Left ventricle myocardium superior (tissue), 1 donor: ENCODE results near the gene CHAD. TPM values are rescaled to one million over a fixed set of nuclear protein-coding genes. Genes with fewer than 3 reads are reported as not detected.
"Not testable (repeated sequence)": the region's sequence is repeated elsewhere in the genome, so short reads cannot be mapped to it uniquely, and the experiment has no call there.

ENCODE experiments used
- ATAC-seq: fragments of 200-7000 bp; cut with Tn5 transposase; one replicate; pipeline ENCODE4 v1.9.1; 2020; ENCODE audit warnings: mild to moderate bottlenecking, moderate library complexity
- DNase-seq: peaks from one replicate; pipeline ENCODE4 v3.0.0-alpha.2; 2020
- intact Hi-C: fragments of 100-400 bp; cut with micrococcal nuclease; formaldehyde crosslinking; loops from one replicate; pipeline ENCODE4 v1.11.0; 2022
- total RNA-seq: library from RNA; stranded (reverse); fragmentation: NEBNext Ultra II Directional; extraction: Animal tissue kit (Norgen Biotek cat#: 25700); gene quantifications from one replicate; pipeline ENCODE4 v1.2.1, GENCODE V29; 2021
- donor health status: DM: no; HTN: yes; CAD: no; lungs with severe emphysema.

Gene CHAD
- total RNA-seq, 1 donor from 2014 or later: 0.32 TPM

DNA sequence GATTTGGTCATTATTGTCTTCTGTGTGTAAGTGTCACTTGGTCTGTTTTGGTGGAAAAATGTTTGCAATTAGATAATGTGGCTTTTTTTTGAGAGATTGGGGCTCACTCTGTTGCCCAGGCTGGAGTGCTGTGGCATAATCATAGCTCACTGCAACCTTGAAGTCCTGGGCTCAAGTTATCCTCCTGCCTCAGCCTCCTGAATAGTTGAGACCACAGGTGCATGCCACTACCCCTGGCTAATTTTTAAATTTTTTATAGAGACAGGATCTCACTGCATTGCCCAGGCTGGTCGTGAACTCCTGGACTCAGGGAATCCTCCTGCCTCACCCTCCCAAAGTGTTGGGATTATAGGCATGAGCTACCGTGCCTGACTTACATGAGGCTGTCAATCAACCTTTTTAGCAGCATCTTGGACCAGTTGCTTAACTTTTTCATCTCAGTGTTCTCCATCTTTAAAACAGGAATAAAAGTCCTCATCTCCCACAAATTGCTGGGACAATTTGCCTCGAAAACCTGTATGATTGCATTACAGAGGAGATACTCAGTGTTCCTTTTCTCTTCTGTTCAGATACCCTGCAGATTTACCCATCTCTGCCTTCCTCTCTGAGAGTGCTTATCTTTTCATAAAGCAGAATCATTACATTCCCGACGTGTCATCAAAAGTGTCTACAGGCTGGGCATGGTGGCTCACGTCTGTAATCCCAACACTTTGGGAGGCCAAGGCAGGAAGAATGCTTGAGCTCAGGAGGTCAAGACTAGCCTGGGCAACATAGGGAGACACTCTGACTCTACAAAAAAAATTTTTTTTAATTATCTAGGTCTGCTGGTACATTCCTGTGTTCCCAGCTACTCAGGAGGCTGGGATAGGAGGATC lies 23.6 kb downstream of the CHAD start:
- intact Hi-C loops: no loop called here
- DNase-seq (no peak), ATAC-seq (no peak)

DNA sequence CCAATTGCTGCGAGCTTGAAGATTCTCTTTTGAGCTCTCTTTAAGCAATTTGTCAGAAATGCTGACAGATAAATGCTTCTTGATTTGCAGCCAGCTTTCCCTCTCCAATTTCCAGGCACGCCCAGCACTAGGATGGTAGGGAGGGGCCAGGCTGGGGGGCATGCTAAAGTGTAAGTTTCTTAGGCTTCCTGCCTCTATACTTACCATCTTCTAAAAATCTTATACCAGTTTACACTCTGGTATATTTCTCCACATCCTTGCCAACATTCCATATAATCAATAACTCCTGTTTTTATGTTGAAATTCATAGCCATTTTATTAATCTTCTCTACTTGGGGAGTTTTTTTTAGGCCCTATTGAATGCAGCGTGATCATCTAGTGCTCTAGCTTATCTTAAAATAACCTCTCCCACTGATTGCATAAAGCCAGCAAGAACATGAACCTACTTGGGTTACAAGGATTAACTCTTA lies 25.1 kb downstream of the CHAD start:
- ATAC-seq (peak; percentile 72), DNase-seq (no peak)
- intact Hi-C loops: no loop called here

DNA sequence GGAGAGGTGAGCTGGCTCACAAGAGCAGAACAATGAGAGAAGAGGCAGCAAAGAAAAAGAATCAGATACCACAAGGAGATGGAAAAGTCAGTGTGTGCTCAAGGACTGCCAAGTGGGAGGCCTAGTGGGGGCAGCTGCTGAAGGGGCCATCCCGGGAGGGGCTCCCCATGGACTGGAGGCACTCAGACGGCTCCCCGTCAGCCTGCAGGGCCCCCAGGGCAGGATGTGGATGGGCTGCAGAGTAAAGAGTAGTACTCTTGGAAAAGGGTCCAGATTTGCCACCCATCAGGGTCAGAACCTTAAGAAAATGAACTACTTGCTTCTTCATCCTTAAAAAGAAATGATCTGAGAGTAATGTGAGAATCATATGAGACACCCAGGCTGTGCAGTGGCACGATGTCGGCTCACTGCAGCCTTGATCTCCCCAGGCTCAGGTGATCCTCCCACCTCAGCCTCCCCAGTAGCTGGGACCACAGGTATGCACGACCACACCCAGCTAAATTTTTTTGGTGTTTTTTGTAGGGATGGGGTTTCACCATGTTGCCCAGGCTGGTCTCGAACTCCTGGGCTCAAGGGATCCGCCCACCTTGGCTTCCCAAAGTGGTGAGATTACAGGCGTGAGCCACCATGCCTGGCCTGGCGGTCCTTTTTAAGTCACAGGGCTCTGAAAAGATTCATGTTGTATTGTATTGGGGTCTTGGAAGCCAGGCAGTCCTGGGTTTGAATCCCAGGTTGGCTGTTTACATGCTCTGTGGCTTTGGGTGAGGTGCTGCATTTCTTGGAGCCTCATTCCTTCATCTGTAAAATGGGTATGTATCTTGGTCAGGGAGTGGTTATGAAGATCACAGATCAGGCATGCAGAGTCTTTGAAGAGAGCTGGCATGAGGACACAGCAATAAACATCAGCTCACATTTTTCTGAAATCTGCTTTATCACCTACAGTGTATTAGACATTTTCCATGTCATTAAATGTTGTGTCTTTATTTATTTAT lies 27.5 kb downstream of the CHAD start:
- ATAC-seq (no peak), DNase-seq (no peak)
- intact Hi-C loops: no loop called here

DNA sequence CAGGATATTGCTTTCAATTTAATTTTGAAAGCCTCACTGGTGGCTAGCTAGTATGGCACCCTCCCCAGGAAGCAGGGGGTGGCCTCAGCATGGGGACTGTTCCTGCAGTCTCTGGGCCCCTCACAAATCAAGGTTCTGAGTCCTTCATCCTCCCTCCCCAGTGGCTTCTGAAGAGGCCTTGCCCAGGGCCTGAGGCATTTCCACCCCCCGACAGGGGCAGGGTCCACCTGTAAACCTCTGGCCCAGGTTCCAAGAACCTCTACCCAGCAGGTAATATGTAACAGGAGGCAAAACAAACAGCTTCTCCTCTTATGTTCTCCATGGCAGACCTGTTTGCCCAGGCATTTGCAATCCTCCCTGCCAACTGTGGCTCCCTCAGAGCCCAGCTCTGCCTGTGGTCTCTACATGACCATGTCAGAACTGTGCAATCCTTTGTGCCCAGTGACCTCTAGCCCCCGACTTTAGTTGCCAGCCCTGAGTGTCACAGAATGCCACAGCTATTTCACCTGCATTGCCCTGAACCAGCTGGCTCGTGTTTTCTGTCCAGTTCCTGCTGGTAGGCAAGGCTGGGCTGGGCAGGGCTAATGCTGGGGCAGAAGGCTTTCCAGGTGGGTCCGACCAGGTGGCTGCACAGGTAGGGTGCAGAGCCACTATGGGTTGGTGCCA lies 28.4 kb downstream of the CHAD start:
- ATAC-seq (no peak), DNase-seq (no peak)
- intact Hi-C loops: no loop called here

DNA sequence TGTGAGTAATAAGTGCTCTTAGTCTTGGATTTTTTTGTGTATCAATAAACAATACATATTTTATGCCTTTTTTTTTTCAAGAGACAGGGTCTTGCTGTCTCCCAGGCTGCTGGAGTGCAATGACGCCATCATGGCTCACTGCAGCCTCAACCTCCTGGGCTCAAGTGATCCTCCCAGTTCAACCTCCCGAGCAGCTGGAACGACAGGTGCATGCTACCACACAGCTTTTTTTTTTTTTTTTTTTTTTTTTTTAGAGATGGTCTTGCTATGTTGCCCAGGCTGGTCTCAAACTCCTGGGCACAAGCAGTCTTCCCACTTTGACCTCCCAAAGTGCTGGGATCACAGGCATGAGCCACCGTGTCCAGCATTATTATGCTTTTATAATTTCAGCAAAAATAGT lies 29.7 kb downstream of the CHAD start:
- no peak for ATAC-seq
- no peak for DNase-seq
- intact Hi-C loops: no loop called here

DNA sequence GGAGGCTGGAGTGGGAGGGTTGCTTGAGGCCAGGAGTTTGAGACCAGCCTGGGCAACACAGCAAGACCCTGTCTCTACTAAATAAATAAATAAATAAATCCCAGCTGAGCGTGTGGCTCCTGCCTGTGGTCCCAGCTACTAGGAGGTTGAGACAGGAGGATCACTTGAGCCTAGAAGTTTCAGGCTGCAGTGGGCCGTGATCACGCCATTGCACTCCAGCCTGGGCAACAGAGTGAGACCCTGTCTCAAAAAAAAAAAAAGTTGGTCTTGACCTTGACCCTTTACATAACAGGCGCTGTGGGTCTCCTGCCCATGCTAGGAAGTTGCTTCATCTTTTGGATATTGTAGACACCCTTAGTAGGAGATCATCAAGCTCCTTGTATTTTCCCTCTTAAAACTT lies 31.3 kb downstream of the CHAD start:
- no peak for ATAC-seq
- intact Hi-C loops: no loop called here
- DNase-seq: no peak

DNA sequence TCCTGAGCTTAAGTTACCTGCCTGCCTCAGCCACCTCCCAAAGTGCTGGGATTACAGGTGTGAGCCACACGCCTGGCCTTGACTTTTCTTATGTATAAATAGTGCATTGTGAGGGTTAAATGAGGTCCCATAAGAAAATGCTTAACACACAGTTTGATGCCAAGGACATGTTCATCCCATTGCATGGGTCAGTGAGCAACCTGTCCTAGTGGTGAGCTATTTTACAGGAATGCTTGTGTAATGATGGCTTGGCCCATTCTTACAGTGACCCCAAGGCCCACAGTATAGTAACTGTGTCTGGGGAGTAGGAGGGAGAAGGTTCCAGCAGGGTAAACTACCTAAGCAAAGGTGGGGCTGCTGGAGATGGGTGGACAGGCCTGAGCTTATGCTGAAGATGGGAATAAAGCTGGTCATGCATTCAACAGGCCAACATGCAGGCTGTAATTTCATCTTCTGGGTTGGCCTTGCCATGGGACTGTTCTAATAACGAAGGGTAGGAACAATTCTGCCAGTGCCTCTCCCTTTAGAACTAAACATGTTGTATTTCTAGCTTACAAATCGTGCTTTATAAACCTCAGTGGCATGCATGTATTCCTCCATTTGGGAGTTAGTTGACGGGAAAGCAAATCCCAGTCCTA lies 36.4 kb downstream of the CHAD start:
- ATAC-seq: no peak
- intact Hi-C loops: no loop called here
- no peak for DNase-seq

DNA sequence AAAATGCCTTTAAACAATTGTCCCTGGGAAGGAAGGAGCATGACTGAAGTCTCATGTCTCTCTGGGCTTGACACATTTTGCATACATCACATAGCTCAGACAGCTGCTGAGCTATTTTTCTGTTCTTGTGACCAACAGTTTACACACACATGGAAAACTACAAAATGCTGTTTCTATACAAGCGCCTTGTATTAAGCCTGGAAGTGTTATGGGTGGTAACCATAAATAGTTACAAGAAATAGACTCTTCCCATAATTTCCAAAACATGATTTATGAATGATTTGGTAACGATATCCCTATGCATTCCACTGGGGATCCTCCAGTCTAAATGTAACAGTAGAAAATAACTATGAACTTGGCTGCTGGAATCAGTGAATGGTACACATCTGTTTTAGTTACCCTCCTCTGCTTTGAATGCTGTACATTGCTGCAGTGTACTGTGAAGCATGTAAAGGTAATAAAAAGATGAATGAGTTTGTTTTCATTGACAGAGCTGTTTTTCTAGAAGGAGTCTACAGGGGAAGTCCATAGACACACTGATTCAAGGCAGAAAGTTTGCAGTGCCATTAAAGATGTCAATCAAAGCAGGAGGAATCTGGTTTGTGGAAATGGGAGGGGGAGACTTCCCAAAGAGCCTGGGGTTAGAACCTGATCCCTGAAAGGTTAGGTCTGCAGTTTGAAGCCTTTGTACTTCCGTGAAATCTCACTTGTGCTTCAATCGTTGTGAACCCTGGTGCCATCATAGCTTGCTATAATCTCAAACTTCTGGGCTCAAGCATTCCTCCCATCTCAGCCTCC lies 37.7 kb downstream of the CHAD start:
- no peak for ATAC-seq
- intact Hi-C loops: no loop called here
- DNase-seq: no peak

DNA sequence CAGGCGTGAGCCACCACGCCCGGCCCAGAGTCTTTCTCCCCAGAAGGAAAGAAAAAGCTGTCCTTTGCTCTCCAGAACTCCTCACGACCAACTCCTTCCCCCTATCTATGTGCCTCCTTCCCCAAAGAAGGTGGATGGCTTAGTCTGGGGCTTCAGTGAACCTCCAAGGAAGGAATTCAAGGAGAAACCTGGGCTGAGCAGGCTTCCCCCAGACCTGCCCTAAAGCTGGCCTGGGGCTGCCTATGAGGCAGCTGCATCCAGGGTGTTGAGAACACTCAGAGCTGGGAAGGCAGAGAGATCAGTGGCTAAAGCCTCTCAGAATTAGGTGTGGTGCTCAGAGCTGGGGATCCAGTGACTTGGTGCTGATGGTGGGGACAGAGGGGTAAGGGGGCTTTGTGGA lies 38.9 kb downstream of the CHAD start:
- intact Hi-C loops: no loop called here
- ATAC-seq: no peak
- no peak for DNase-seq

DNA sequence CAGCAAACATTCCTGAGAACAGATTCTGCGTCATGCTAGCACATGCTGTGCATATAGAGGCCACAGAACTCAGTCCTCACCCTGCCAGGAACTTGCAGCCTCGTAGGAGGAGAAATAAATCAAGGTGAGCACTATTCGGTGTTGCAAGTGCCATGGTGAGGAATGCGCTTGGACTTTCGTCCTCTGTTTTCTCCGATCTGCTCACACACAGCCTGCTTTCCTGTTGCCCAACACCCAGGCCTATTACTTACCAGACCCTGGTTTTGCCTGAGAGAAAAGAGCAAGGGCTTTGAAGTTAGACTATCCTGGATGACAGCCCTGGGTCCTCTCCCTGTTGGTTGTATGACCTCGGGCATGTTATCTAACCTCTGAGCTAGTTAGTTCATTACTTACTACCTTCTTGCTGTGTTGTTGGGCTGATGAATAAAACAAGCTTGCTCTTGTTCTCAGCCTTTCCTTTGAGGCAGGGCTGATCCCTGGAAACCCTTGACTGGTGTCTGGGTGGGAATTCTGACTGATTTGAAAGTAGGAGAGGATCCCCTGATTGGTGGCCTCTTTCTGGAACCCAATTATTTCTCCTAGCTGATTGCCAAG lies 39.8 kb downstream of the CHAD start:
- DNase-seq (no peak), ATAC-seq (no peak)
- intact Hi-C loops: no loop called here

DNA sequence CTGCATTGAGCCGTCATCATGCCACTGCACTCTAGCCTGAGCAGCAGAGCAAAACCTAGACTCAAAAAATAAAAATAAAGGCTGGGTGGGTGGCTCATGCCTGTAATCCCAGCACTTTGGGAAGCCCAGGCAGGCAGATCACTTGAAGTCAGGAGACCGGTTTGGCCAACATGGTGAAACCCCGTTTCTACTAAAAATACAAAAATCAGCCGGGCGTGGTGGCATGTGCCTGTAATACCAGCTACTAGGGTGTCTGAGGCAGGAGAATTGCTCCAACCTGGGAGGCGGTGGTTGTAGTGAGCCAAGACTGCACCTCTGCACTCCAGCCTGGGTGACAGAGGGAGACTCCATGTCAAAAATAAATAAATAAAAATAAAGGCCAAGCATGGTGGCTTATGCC lies 40.6 kb downstream of the CHAD start:
- ATAC-seq, DNase-seq, intact Hi-C loops: not testable (repeated sequence)

DNA sequence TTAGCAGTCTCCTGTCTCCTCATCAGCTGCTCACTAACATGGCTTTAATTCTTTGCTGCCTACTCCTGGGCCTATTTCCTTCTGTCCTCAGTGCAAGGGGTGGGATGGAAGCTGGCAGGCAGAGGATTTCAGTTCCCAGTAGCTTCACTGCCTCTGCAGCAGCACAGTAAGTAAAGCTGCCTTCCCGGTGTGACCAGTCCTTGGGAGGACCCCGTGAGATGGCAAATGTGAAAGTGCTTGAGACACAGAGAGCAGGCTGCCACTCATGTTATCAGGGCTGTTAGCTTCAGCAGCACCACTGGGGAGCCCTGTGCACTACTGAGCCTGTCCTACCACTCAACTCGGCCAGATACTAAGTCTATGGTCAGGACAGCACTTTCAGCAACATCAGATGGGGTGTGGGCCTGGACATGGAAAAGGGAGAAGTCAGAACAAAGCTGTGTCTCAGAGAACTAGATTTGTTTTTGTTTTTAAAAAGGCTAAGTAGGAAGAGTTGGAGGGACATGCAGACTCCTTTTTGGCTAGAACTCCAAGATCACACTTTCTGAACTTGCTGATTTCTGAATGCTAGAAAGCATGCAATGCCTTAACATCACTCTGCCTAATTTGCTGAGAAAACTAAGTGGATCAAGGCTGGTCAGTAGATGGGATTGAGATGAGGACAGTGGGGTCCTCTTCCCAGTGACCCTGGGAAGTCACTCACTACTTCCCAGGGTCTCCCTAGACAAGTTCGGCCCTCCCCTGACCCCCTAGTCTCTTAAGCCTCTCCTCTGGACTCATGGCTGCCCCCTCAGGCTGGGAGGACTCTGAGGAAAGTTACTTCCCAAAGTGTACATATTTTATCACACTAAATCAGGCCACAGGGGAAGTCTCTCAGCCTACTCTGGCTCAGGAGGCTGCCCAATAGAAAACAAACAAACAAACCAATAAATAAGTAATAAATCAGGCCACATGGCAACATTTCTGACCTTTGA lies 41.6 kb downstream of the CHAD start:
- DNase-seq (peak; percentile 37), ATAC-seq (peak; percentile 72)
- intact Hi-C loops: no loop called here

DNA sequence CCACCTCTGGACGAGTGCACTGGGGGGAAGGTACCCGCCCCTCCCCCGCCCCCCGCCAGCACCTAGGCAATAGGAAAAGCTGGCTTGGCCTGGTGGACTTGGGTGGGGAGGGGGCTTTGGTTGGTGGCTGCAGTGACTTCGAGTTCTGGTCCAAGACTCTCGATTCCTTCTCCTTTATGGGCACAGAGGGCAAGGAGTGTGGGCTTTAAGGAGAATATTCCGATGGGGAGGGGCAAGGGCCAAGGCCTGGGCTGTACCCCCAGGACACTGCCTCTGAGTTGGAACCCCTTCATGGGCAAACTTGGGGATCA lies 42.3 kb downstream of the CHAD start:
- ATAC-seq (peak; percentile 6), DNase-seq (no peak)
- intact Hi-C loops: no loop called here

DNA sequence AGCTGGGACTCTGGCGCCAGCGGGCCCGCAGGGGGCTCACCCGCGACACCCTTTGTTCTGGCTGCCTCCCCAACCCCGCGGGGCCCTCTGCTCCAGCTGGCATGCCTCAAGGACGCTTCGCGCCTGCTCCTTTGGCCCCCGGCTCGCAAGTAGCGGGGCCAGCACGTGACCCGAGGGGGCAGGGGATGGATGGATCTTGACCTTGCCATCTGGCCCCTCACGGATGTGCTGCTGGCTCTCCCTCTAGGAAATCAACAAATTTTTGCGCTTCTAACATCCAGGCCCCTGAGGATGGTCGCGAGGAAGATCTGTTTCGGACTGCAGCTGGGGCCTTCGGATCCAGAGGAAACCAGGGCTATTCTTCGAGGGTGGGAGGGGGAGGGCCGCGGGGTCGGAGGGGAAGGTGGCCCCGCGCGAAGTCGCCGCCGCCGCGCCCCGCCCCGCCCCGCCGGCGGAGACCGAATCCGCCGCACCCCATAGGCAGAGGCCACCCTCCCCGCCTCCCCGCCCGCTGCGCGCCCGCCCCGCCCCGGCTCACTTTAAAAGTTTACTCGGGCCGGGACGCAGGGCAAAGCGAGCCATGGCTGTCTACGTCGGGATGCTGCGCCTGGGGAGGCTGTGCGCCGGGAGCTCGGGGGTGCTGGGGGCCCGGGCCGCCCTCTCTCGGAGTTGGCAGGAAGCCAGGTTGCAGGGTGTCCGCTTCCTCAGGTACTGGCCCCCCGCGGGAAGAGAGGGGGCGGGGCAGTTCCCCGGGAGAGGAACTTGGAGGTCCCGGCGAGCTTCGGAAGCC lies 42.8 kb downstream of the CHAD start, which contains the start of gene ACSF2:
Gene ACSF2 (plus strand): TSS at position 537 of the 790 bp plus-strand sequence. CDS start 44 bp downstream, at position 581.
- intact Hi-C loops: no loop called here
- DNase-seq: peak; percentile 83
- ATAC-seq: peak; percentile 93

DNA sequence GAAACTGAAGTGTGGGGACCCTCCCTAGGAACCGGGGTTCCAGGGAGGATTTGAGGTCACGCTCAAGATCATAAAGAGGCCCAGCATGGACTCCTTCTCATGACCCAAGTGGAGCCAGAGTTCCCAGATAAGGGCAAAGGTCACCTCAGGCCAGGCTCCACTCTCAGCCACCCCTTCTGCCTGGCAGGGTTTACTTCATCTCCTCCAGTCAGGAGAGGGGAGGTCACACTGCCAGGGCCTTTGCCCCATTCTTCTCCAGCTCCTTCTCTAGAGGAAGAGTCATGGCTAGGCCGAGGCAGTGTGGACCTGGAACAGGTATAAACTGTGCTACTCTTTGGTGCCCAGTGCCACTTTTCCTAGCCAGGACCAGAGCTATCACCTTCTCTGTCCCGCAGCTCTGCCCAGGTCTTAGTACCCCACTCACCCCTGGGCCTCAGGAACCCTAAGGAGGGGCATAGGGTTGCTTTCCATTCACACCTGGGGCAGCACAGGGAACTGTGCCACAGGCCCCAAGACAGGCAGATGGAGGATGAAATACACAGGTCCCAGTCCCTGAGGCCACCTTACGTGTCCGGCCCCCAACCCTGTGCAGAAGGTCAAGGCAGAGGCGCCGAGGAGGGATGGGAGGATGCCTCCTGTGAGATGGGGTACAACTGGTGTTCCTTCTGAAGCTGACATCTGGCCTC lies 43.5 kb downstream of the CHAD start:
- intact Hi-C loops: no loop called here
- no peak for DNase-seq
- ATAC-seq: no peak
